BLaER1 treated with 17β-estradiol and CSF1 and Interleukin-3, amounts not matched to agents 10 nM and 100 nM (cell line): Measurements from ENCODE around the gene PARD3B.

Source experiments
- H3K27ac ChIP-seq, 11 experiments: shearing (Covaris generic); formaldehyde crosslinking; 2 replicates each; pipeline ENCODE4 v1.8.1; 2022
- H3K27me3 ChIP-seq, 11 experiments: shearing (Covaris generic); formaldehyde crosslinking; 2 replicates each; pipeline ENCODE4 v1.8.1; 2022
- H3K36me3 ChIP-seq, 11 experiments: shearing (Covaris generic); formaldehyde crosslinking; 2 replicates each; pipeline ENCODE4 v1.8.1; 2022
- H3K4me1 ChIP-seq, 10 experiments: shearing (Covaris generic); formaldehyde crosslinking; 2 replicates each; pipeline ENCODE4 v1.8.1; 2022
- H3K4me2 ChIP-seq, 11 experiments: shearing (Covaris generic); formaldehyde crosslinking; 2 replicates each; pipeline ENCODE4 v1.8.1; 2022
- H3K4me3 ChIP-seq, 10 experiments: shearing (Covaris generic); formaldehyde crosslinking; 2 replicates each; pipeline ENCODE4 v1.8.1; 2022
- H3K9ac ChIP-seq, 11 experiments: shearing (Covaris generic); formaldehyde crosslinking; 2 replicates each; pipeline ENCODE4 v1.8.1; 2022
- H3K9me3 ChIP-seq, 11 experiments: shearing (Covaris generic); formaldehyde crosslinking; replicated peaks in 1 of 11; 2 replicates each; pipeline ENCODE4 v1.8.1; 2022
- H4K20me1 ChIP-seq, 11 experiments: shearing (Covaris generic); formaldehyde crosslinking; 2 replicates each; pipeline ENCODE4 v1.8.1; 2022
- Cebpa-rat ChIP-seq, 11 experiments: shearing (Covaris generic); IDR thresholded peaks; 2 replicates each; pipeline ENCODE4 v1.8.1; 2022

Gene PARD3B

GRCh38 chr2:204967199-204967960 lies 422.1 kb downstream of the PARD3B start:
- Histone ChIP-seq H3K4me3 (no peak overlapping the region), H3K36me3 (no peaks in the 10 kb centered on the region), H3K9me3 (no peaks in the 10 kb centered on the region), H3K27ac (peak overlapping the region in 5 of 11 experiments; percentile 15 to 59 (median 39); a peak in 8 of 22 replicates), H3K27me3 (no peaks in the 10 kb centered on the region), H3K4me2 (peak overlapping the region in 10 of 11 experiments; percentile 3 to 73 (median 52); a peak in 16 of 22 replicates), H4K20me1 (no peaks in the 10 kb centered on the region), H3K9ac (no peak overlapping the region), H3K4me1 (peaks cover 5 to 17% (median 12%) of the 10 kb centered on the region in 10 experiments; a peak in 16 of 20 replicates)
- no peak for TF ChIP-seq Cebpa-rat (IDR thresholded peaks at IDR 0.05)

GRCh38 chr2:204971206-204971907 lies 426.1 kb downstream of the PARD3B start:
- no peaks in the 10 kb centered on the region for H3K9me3 ChIP-seq
- H4K20me1 ChIP-seq: no peaks in the 10 kb centered on the region
- TF ChIP-seq Cebpa-rat (IDR thresholded peaks at IDR 0.05): no peak
- H3K4me1 ChIP-seq: peaks cover 5 to 17% (median 12%) of the 10 kb centered on the region in 10 experiments; a peak in 16 of 20 replicates
- no peaks in the 10 kb centered on the region for H3K27me3 ChIP-seq
- H3K27ac ChIP-seq: no peak overlapping the region
- H3K9ac ChIP-seq: no peak overlapping the region
- H3K4me3 ChIP-seq: no peak overlapping the region
- H3K4me2 ChIP-seq: no peak overlapping the region
- no peaks in the 10 kb centered on the region for H3K36me3 ChIP-seq

GRCh38 chr2:204972161-204972560 lies 426.9 kb downstream of the PARD3B start:
- Histone ChIP-seq H4K20me1 (no peaks in the 10 kb centered on the region), H3K36me3 (no peaks in the 10 kb centered on the region), H3K27ac (no peak overlapping the region), H3K9ac (no peak overlapping the region), H3K9me3 (no peaks in the 10 kb centered on the region), H3K4me3 (no peak overlapping the region), H3K27me3 (no peaks in the 10 kb centered on the region), H3K4me1 (peaks cover 5 to 12% (median 8%) of the 10 kb centered on the region in 10 experiments; a peak in 16 of 20 replicates), H3K4me2 (no peak overlapping the region)
- TF ChIP-seq Cebpa-rat (IDR thresholded peaks at IDR 0.05): no peak

- no peak for TF ChIP-seq Cebpa-rat (IDR thresholded peaks at IDR 0.05)
- H3K4me2 ChIP-seq: no peak overlapping the region
These were observed 427.5 kb downstream of the PARD3B start for GRCh38 chr2:204972606-204973336.

GRCh38 chr2:204973616-204974015 lies 428.3 kb downstream of the PARD3B start:
- H3K36me3 ChIP-seq: no peaks in the 10 kb centered on the region
- no peaks in the 10 kb centered on the region for H3K27me3 ChIP-seq
- H3K4me2 ChIP-seq: no peak overlapping the region
- H3K27ac ChIP-seq: no peak overlapping the region
- no peaks in the 10 kb centered on the region for H4K20me1 ChIP-seq
- H3K9me3 ChIP-seq: no peaks in the 10 kb centered on the region
- H3K9ac ChIP-seq: no peak overlapping the region
- TF ChIP-seq Cebpa-rat (IDR thresholded peaks at IDR 0.05): no peak
- H3K4me3 ChIP-seq: no peak overlapping the region
- H3K4me1 ChIP-seq: no peaks in the 10 kb centered on the region

More at GRCh38 chr2:204972606-204973336, 427.5 kb downstream of the PARD3B start:
- no peak overlapping the region for H3K27ac ChIP-seq
- H3K36me3 ChIP-seq: no peaks in the 10 kb centered on the region
- no peaks in the 10 kb centered on the region for H4K20me1 ChIP-seq
- no peak overlapping the region for H3K9ac ChIP-seq
- H3K27me3 ChIP-seq: no peaks in the 10 kb centered on the region
- no peaks in the 10 kb centered on the region for H3K9me3 ChIP-seq
- no peak overlapping the region for H3K4me3 ChIP-seq
- peaks cover under 1 to 6% (median 2%) of the 10 kb centered on the region in 10 experiments; a peak in 16 of 20 replicates for H3K4me1 ChIP-seq

GRCh38 chr2:204974487-204974886 lies 429.2 kb downstream of the PARD3B start:
- H3K36me3 ChIP-seq: no peaks in the 10 kb centered on the region
- H3K27me3 ChIP-seq: no peaks in the 10 kb centered on the region
- H4K20me1 ChIP-seq: no peaks in the 10 kb centered on the region
- no peak overlapping the region for H3K9ac ChIP-seq
- H3K9me3 ChIP-seq: no peaks in the 10 kb centered on the region
- no peaks in the 10 kb centered on the region for H3K4me1 ChIP-seq
- no peak overlapping the region for H3K4me2 ChIP-seq
- H3K4me3 ChIP-seq: no peak overlapping the region
- TF ChIP-seq Cebpa-rat (IDR thresholded peaks at IDR 0.05): no peak
- H3K27ac ChIP-seq: no peak overlapping the region

- Histone ChIP-seq H3K4me3 (no peak overlapping the region), H3K9ac (no peak overlapping the region), H4K20me1 (no peaks in the 10 kb centered on the region), H3K36me3 (no peaks in the 10 kb centered on the region), H3K27ac (no peak overlapping the region), H3K4me2 (no peak overlapping the region), H3K9me3 (no peaks in the 10 kb centered on the region), H3K27me3 (no peaks in the 10 kb centered on the region), H3K4me1 (no peaks in the 10 kb centered on the region)
- TF ChIP-seq Cebpa-rat (IDR thresholded peaks at IDR 0.05): no peak
These were observed 432.6 kb downstream of the PARD3B start for GRCh38 chr2:204977914-204978313.

GRCh38 chr2:204982303-204982702 lies 437.0 kb downstream of the PARD3B start:
- no peak overlapping the region for H3K4me3 ChIP-seq
- H3K36me3 ChIP-seq: no peaks in the 10 kb centered on the region
- H3K27ac ChIP-seq: no peak overlapping the region
- H3K9me3 ChIP-seq: no peaks in the 10 kb centered on the region
- H3K27me3 ChIP-seq: no peaks in the 10 kb centered on the region
- H4K20me1 ChIP-seq: no peaks in the 10 kb centered on the region
- no peak overlapping the region for H3K4me2 ChIP-seq
- no peak for TF ChIP-seq Cebpa-rat (IDR thresholded peaks at IDR 0.05)
- no peaks in the 10 kb centered on the region for H3K4me1 ChIP-seq
- no peak overlapping the region for H3K9ac ChIP-seq

- no peaks in the 10 kb centered on the region for H3K9me3 ChIP-seq
- H4K20me1 ChIP-seq: no peaks in the 10 kb centered on the region
- no peak overlapping the region for H3K27ac ChIP-seq
- no peaks in the 10 kb centered on the region for H3K27me3 ChIP-seq
- H3K4me3 ChIP-seq: no peak overlapping the region
- no peaks in the 10 kb centered on the region for H3K36me3 ChIP-seq
- no peak overlapping the region for H3K4me2 ChIP-seq
- no peak overlapping the region for H3K9ac ChIP-seq
- no peaks in the 10 kb centered on the region for H3K4me1 ChIP-seq
- no peak for TF ChIP-seq Cebpa-rat (IDR thresholded peaks at IDR 0.05)
These were observed 439.2 kb downstream of the PARD3B start for GRCh38 chr2:204984518-204984917.
